ENCODE measurements around the gene ATOX1. TPM values are rescaled to one million over a fixed set of nuclear protein-coding genes. Genes with fewer than 3 reads are reported as not detected.

The ATOX1 gene
- total and polyA plus RNA-seq, 10 of the 15 experiments (the other 5 are each of a cell fraction or from before 2014, with no cell fraction given), result 130 to 642 (median 245) TPM

DNA sequence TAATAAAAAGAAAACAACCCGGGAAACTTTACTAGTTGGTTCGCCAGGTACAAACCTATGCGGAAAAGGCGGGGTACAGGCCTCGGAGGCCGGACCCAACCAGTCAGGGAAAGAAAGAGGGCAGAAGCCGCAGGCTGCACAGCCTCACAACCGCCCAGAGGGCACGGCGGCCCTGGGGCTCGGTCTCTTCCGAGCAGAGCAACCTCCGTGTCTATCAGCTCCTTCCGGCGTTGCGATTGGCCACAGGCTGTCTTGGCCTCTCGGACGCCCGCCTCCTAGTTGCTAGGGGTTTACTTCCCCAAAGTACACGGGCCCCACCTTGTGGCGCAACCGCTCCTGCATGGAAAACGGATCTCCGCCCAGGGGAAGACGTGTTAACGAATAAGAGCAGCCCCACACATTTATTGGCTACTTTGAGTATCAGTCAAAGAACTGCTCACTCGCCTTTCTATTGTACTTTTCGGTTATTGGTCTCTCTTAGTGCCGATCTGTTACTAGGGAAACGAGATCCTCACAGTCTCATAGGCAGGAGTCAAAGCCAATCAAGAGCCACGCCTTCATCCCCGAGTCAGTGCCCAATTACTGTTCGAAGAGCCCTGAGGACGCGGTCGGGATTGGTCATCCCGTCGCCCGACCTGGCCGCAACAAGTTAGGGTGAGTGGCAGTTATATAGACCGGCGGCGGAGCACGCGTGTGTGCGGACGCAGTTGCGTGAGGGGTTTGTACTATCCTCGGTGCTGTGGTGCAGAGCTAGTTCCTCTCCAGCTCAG is 13.0 kb upstream of the ATOX1 start, which contains the start of gene G3BP1 (continued):
- TF ChIP-seq, protein P1, sequence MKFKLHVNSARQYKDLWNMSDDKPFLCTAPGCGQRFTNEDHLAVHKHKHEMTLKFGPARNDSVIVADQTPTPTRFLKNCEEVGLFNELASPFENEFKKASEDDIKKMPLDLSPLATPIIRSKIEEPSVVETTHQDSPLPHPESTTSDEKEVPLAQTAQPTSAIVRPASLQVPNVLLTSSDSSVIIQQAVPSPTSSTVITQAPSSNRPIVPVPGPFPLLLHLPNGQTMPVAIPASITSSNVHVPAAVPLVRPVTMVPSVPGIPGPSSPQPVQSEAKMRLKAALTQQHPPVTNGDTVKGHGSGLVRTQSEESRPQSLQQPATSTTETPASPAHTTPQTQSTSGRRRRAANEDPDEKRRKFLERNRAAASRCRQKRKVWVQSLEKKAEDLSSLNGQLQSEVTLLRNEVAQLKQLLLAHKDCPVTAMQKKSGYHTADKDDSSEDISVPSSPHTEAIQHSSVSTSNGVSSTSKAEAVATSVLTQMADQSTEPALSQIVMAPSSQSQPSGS (IDR thresholded peaks at IDR 0.05; ENCODE audit: low read length), result no peak
- TF ChIP-seq RFX5 (IDR thresholded peaks at IDR 0.05; ENCODE audit: low read depth, low read length), result no peak
- TF ChIP-seq PAX5 (IDR thresholded peaks at IDR 0.05; ENCODE audit: borderline replicate concordance, low read depth, low read length), result peak; percentile 58; the same call in 1 of the 2 replicates
- peak; percentile 59 for TF ChIP-seq SPI1 (IDR thresholded peaks at IDR 0.05; ENCODE audit: borderline replicate concordance, insufficient read depth, low read depth, low read length)
- TF ChIP-seq RUNX3 (IDR thresholded peaks at IDR 0.05; ENCODE audit: low read length), result peak; percentile 84
- TF ChIP-seq, protein P2, sequence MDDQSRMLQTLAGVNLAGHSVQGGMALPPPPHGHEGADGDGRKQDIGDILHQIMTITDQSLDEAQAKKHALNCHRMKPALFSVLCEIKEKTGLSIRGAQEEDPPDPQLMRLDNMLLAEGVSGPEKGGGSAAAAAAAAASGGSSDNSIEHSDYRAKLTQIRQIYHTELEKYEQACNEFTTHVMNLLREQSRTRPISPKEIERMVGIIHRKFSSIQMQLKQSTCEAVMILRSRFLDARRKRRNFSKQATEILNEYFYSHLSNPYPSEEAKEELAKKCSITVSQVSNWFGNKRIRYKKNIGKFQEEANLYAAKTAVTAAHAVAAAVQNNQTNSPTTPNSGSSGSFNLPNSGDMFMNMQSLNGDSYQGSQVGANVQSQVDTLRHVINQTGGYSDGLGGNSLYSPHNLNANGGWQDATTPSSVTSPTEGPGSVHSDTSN (IDR thresholded peaks at IDR 0.05; ENCODE audit: insufficient replicate concordance, low read depth, low read length), result peak; percentile 97
- TF ChIP-seq ZSCAN29 (IDR thresholded peaks at IDR 0.05), result no peak
- no peak for TF ChIP-seq JUNB (IDR thresholded peaks at IDR 0.05)
- no peak for TF ChIP-seq BRCA1 (IDR thresholded peaks at IDR 0.05; ENCODE audit: low read depth, low read length)
- TF ChIP-seq, protein P3, sequence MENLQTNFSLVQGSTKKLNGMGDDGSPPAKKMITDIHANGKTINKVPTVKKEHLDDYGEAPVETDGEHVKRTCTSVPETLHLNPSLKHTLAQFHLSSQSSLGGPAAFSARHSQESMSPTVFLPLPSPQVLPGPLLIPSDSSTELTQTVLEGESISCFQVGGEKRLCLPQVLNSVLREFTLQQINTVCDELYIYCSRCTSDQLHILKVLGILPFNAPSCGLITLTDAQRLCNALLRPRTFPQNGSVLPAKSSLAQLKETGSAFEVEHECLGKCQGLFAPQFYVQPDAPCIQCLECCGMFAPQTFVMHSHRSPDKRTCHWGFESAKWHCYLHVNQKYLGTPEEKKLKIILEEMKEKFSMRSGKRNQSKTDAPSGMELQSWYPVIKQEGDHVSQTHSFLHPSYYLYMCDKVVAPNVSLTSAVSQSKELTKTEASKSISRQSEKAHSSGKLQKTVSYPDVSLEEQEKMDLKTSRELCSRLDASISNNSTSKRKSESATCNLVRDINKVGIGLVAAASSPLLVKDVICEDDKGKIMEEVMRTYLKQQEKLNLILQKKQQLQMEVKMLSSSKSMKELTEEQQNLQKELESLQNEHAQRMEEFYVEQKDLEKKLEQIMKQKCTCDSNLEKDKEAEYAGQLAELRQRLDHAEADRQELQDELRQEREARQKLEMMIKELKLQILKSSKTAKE (IDR thresholded peaks at IDR 0.05; ENCODE audit: low read depth, poor library complexity, severe bottlenecking), result peak; percentile 97
- TF ChIP-seq SMAD5 (IDR thresholded peaks at IDR 0.05; ENCODE audit: low read depth), result peak; percentile 98
- TF ChIP-seq CREB1 (IDR thresholded peaks at IDR 0.05; ENCODE audit: low read depth), result peak; percentile 88
- TF ChIP-seq NR2C1 (IDR thresholded peaks at IDR 0.05), result peak; percentile 70
- TF ChIP-seq SMAD1 (IDR thresholded peaks at IDR 0.05; ENCODE audit: low read depth, partially characterized antibody), result peak; percentile 61
- no peak for TF ChIP-seq ETV6 (conservative IDR thresholded peaks at IDR 0.05 in 1 of 2, IDR thresholded peaks at IDR 0.05 in 1 of 2; ENCODE audit: borderline replicate concordance in 1 of 2, low read depth in 1 of 2)
- no peak for TF ChIP-seq HDAC6 (IDR thresholded peaks at IDR 0.05; ENCODE audit: unreplicated experiment)
- peak; percentile 96 for TF ChIP-seq NFYA (IDR thresholded peaks at IDR 0.05; ENCODE audit: borderline replicate concordance, low read depth, low read length)
- peak; percentile 66 for TF ChIP-seq ATF7 (IDR thresholded peaks at IDR 0.05; ENCODE audit: low read depth)
- TF ChIP-seq GATAD2B (conservative IDR thresholded peaks at IDR 0.05; ENCODE audit: low read depth), result peak; percentile 51
- TF ChIP-seq TCF3 (IDR thresholded peaks at IDR 0.05; ENCODE audit: borderline replicate concordance, insufficient read depth, low read depth, low read length), result peak; percentile 79; the same call in 1 of the 2 replicates
- TF ChIP-seq KAT2A (conservative IDR thresholded peaks at IDR 0.05; ENCODE audit: control insufficient read depth, low read depth, low read length), result no peak
- TF ChIP-seq SREBF1 (IDR thresholded peaks at IDR 0.05; ENCODE audit: low read length), result peak; percentile 20; the same call in 1 of the 2 replicates
- peak; percentile 100 for TF ChIP-seq SP1 (IDR thresholded peaks at IDR 0.05; ENCODE audit: low read depth, low read length)
- 0 out of 2 replicates have a peak, but pooled peaks have one; percentile 34 for TF ChIP-seq WRNIP1 (IDR thresholded peaks at IDR 0.05; ENCODE audit: borderline replicate concordance, low read depth, low read length)
- TF ChIP-seq BHLHE40 (IDR thresholded peaks at IDR 0.05; ENCODE audit: borderline replicate concordance in 1 of 2, low read depth in 2 of 2, low read length in 1 of 2), result peak; percentile 91 to 96
- TF ChIP-seq CREM (IDR thresholded peaks at IDR 0.05; ENCODE audit: low read depth), result peak; percentile 85; the same call in 1 of the 2 replicates
- no peak for TF ChIP-seq CBX3 (IDR thresholded peaks at IDR 0.05; ENCODE audit: borderline replicate concordance, low read depth)
